GM19467 (cell line): ENCODE results near the gene STAT1.

Source experiments
- ATAC-seq: cut with Tn5 transposase; IDR thresholded peaks from one replicate; pipeline ENCODE4 v1.9.1; 2021; ENCODE audit warnings: mild to moderate bottlenecking, moderate library complexity; ENCODE audit not compliant: unreplicated experiment

STAT1 gene

GRCh38 chr2:191013932-191014652, at the start of gene STAT1:
TSS of gene STAT1 (minus strand) at chr2:191014171. CDS start at chr2:191010003, 4,168 bp downstream.
- ATAC-seq, result peak; percentile 80

- no peak for ATAC-seq
These were observed 49.6 kb upstream of the STAT1 start for GRCh38 chr2:191063584-191063983.

- no peak for ATAC-seq
These were observed 47.5 kb upstream of the STAT1 start for GRCh38 chr2:191061381-191061980.

- ATAC-seq, result no peak
These were observed 45.3 kb upstream of the STAT1 start for GRCh38 chr2:191059308-191059707.

GRCh38 chr2:191056228-191056627, 42.3 kb upstream of the STAT1 start:
- ATAC-seq, result no peak

- no peak for ATAC-seq
These were observed 39.3 kb upstream of the STAT1 start for GRCh38 chr2:191053256-191053655.

- ATAC-seq, result no peak
These were observed 38.1 kb upstream of the STAT1 start for GRCh38 chr2:191051825-191052778.

- ATAC-seq, result no peak
These were observed 37.2 kb upstream of the STAT1 start for GRCh38 chr2:191051177-191051576.

GRCh38 chr2:191050640-191050987, 36.6 kb upstream of the STAT1 start:
- no peak for ATAC-seq

GRCh38 chr2:191049728-191050639, 36.0 kb upstream of the STAT1 start:
- ATAC-seq, result peak; percentile 77

- ATAC-seq, result no peak
These were observed 34.1 kb upstream of the STAT1 start for GRCh38 chr2:191048073-191048472.

- no peak for ATAC-seq
These were observed 31.2 kb upstream of the STAT1 start for GRCh38 chr2:191045141-191045540.

GRCh38 chr2:191043438-191043837, 29.5 kb upstream of the STAT1 start:
- no peak for ATAC-seq

- no peak for ATAC-seq
These were observed 27.6 kb upstream of the STAT1 start for GRCh38 chr2:191041418-191042161.

- no peak for ATAC-seq
These were observed 25.6 kb upstream of the STAT1 start for GRCh38 chr2:191039616-191040015.

GRCh38 chr2:191038741-191039140, 24.8 kb upstream of the STAT1 start:
- ATAC-seq, result no peak

- ATAC-seq, result no peak
These were observed 24.3 kb upstream of the STAT1 start for GRCh38 chr2:191038241-191038725.

GRCh38 chr2:191037351-191037750, 23.4 kb upstream of the STAT1 start:
- ATAC-seq, result no peak

- ATAC-seq, result no peak
These were observed 22.4 kb upstream of the STAT1 start for GRCh38 chr2:191036363-191036762.
